Measurements from ENCODE around the gene MERTK. TPM values are rescaled to one million over a fixed set of nuclear protein-coding genes. Genes with fewer than 3 reads are reported as not detected.

MERTK gene
- polyA plus RNA-seq, 1 of the 3 experiments (the other 2 are of a cell fraction) = 9.6 TPM

- Histone ChIP-seq H4K20me1 (ENCODE audit: insufficient read depth) (peaks cover 2% of the 10 kb centered on the region; the same call in 1 of the 2 replicates), H3K36me3 (replicated peaks in 1 of 2; ENCODE audit: control insufficient read depth in 1 of 2, insufficient read depth in 2 of 2, low read length in 1 of 2) (peaks cover 23 to 75% of the 10 kb centered on the region in 2 experiments), H3K9ac (no peak overlapping the region), H3K27me3 (ENCODE audit: insufficient read depth) (no peaks in the 10 kb centered on the region), H3K9me2 (no peaks in the 10 kb centered on the region), H3K4me2 (no peak overlapping the region), H3F3A (replicated peaks; ENCODE audit: insufficient read depth) (peaks cover 13% of the 10 kb centered on the region), H2AFZ (ENCODE audit: low read depth) (no peak overlapping the region), H3K4me1 (ENCODE audit: control insufficient read depth in 1 of 2, insufficient read depth in 2 of 2, low read depth in 1 of 2, low read length in 1 of 2) (peaks cover 0 to 16% of the 10 kb centered on the region in 2 experiments; a peak in 1 of 4 replicates), H3K9me3 (no peaks in the 10 kb centered on the region), H3K79me2 (ENCODE audit: insufficient read depth) (peaks cover 35% of the 10 kb centered on the region), H3K27ac (ENCODE audit: low read depth in 2 of 2, low read length in 1 of 2) (no peak overlapping the region), H3K4me3 (ENCODE audit: low read depth in 2 of 2, low read length in 1 of 2) (no peak overlapping the region)
- CTCF ChIA-PET = no interaction called here
- TF ChIP-seq RXRA (IDR thresholded peaks at IDR 0.05; ENCODE audit: borderline replicate concordance, low read depth) (no peak), NFIC (IDR thresholded peaks at IDR 0.05; ENCODE audit: borderline replicate concordance) (no peak), TAF1 (IDR thresholded peaks at IDR 0.05; ENCODE audit: borderline replicate concordance, low read depth, low read length) (no peak), RCOR1 (IDR thresholded peaks at IDR 0.05; ENCODE audit: low read length) (no peak), MEF2A (IDR thresholded peaks at IDR 0.05; ENCODE audit: borderline replicate concordance, low read depth) (no peak), GABPA (IDR thresholded peaks at IDR 0.05; ENCODE audit: low read depth) (no peak), PBX3 (IDR thresholded peaks at IDR 0.05) (no peak), MAX (IDR thresholded peaks at IDR 0.05; ENCODE audit: low read depth) (no peak), YY1 (IDR thresholded peaks at IDR 0.05; ENCODE audit: low read depth) (no peak), GATA2 (CRISPR knock-in tag; IDR thresholded peaks at IDR 0.05) (no peak), USF2 (IDR thresholded peaks at IDR 0.05; ENCODE audit: borderline replicate concordance, low read depth, low read length) (no peak), SIN3A (IDR thresholded peaks at IDR 0.05; ENCODE audit: borderline replicate concordance, low read depth, low read length) (no peak), CTCF (IDR thresholded peaks at IDR 0.05) (no peak), TCF12 (IDR thresholded peaks at IDR 0.05) (no peak), EP300 (IDR thresholded peaks at IDR 0.05; ENCODE audit: borderline replicate concordance in 1 of 2, low read depth in 1 of 2, low read length in 1 of 2) (no peak), RFX5 (IDR thresholded peaks at IDR 0.05; ENCODE audit: low read length) (no peak)
- 86% methylated on average over 1 of the region's 1 CpG for WGBS (ENCODE audit: low lambda C conversion rate)
- POLR2A ChIA-PET = no interaction called here
- no peak for DNase-seq
Observed at GRCh38 chr2:112077814-112078213, 179.4 kb downstream of the MERTK start.

Small RNA genes within 50 kb of the gene (small RNA-seq; reads per million reads assigned to genes)
- 0 reads per million in 7 experiments for gene RN7SL297P

Other genes starting within 250 kb of the MERTK start
- gene ANAPC1, start 14.4 kb upstream of the MERTK start, polyA plus RNA-seq (2012; rRNA removed) = 16.0 and 22.4 TPM in 2 replicates
- 7.9 and 11.3 TPM in 2 replicates for gene TMEM87B, start 156.7 kb downstream of the MERTK start, polyA plus RNA-seq (2012; rRNA removed)
- 1.8 and 4.4 TPM in 2 replicates for gene FBLN7, start 239.8 kb downstream of the MERTK start, polyA plus RNA-seq (2012; rRNA removed)

Measured in SK-N-SH (cell line).